Endothelial cell of umbilical vein (primary cell): ENCODE measurements around the gene EEIG1. TPM values are rescaled to one million over a fixed set of nuclear protein-coding genes. Genes with fewer than 3 reads are reported as not detected.

Experiments
- BruUV-seq: library from RNA; stranded (reverse); fragments of 400-500 nt; replicated peaks from 2 replicates; lab custom pipeline; 2021; lab: Mats Ljungman, UMichigan
- CTCF ChIA-PET: fragments of 300-600, 350-600 bp; sonication (Branson Sonifier 250); formaldehyde crosslinking; loops from one replicate; lab custom pipeline; 2021; ENCODE audit warnings: antibody characterized with exemption, inconsistent platforms; lab: Charles Lee
- POLR2A ChIA-PET: fragments of 300-600, 350-600 bp; sonication (Branson Sonifier 250); formaldehyde crosslinking; loops from one replicate; lab custom pipeline; 2021; ENCODE audit warnings: antibody characterized with exemption, inconsistent platforms; lab: Charles Lee
- DNase-seq: peaks from one replicate; pipeline ENCODE4 v3.0.0-alpha.2; 2011; ENCODE audit warnings: low read depth, low spot score
- FAIRE-seq: peaks from 2 replicates; lab custom pipeline; 2011; peaks lifted over from hg19 to GRCh38; lab: Jason Lieb, UNC
- H2AFZ ChIP-seq: 2 replicates; pipeline ENCODE4 v1.6.0; 2012; ENCODE audit warnings: low read depth, low read length, control low read depth, inconsistent platforms
- H3K27ac ChIP-seq: 2 replicates; pipeline ENCODE4 v1.5.1; 2011; ENCODE audit warnings: low read depth, mild to moderate bottlenecking, control low read depth, low read length, moderate library complexity; ENCODE audit not compliant: insufficient read depth
- H3K27me3 ChIP-seq, 2 experiments: 2 replicates each; pipeline versions ENCODE4 v1.6.0 to v1.6.1; 2011; ENCODE audit warnings: low read length in 2 of 2, mixed read lengths in 1 of 2; ENCODE audit not compliant: control insufficient read depth in 2 of 2, insufficient read depth in 2 of 2
- H3K36me3 ChIP-seq, 2 experiments: 2 replicates in 1 of 2; 3 replicates in 1 of 2; pipeline ENCODE4 v1.5.1; 2011; ENCODE audit warnings: low read length in 2 of 2, mild to moderate bottlenecking in 1 of 2, moderate library complexity in 1 of 2; ENCODE audit not compliant: control insufficient read depth in 2 of 2, insufficient read depth in 2 of 2; ENCODE audit errors: extremely low read depth in 1 of 2
- H3K4me1 ChIP-seq: 3 replicates; pipeline ENCODE4 v1.5.1; 2011; ENCODE audit warnings: mild to moderate bottlenecking, low read length; ENCODE audit not compliant: control insufficient read depth, insufficient read depth; ENCODE audit errors: extremely low read depth
- H3K4me2 ChIP-seq: 2 replicates; pipeline ENCODE4 v1.6.1; 2011; ENCODE audit warnings: low read length, control low read depth, mixed read lengths; ENCODE audit not compliant: insufficient read depth
- H3K4me3 ChIP-seq, 3 experiments: fragments of 200-600 bp in 1 of 3; sonication (generic), shearing (Covaris generic) in 1 of 3; replicated peaks in 1 of 3; 2 replicates each; pipeline ENCODE4 v1.5.1; 2011 to 2016; ENCODE audit warnings: control low read depth in 3 of 3, low read length in 3 of 3, mild to moderate bottlenecking in 2 of 3, inconsistent platforms in 1 of 3, low read depth in 1 of 3, moderate library complexity in 1 of 3; ENCODE audit not compliant: insufficient read depth in 1 of 3
- H3K79me2 ChIP-seq: 2 replicates; pipeline ENCODE4 v1.6.0; 2012; ENCODE audit warnings: low read length, inconsistent platforms; ENCODE audit not compliant: control insufficient read depth, insufficient read depth
- H3K9ac ChIP-seq: replicated peaks from 2 replicates; pipeline ENCODE3; 2011; ENCODE audit warnings: low read length, control low read depth; ENCODE audit not compliant: insufficient read depth; ENCODE audit errors: extremely low read depth
- H3K9me1 ChIP-seq: replicated peaks from 3 replicates; pipeline ENCODE4 v1.6.0; 2011; ENCODE audit warnings: mild to moderate bottlenecking, low read length; ENCODE audit not compliant: control insufficient read depth, insufficient read depth; ENCODE audit errors: extremely low read depth
- H3K9me3 ChIP-seq: replicated peaks from 2 replicates; pipeline ENCODE4 v1.5.1; 2012; ENCODE audit warnings: low read length, inconsistent platforms; ENCODE audit not compliant: control insufficient read depth, insufficient read depth
- H4K20me1 ChIP-seq: replicated peaks from 2 replicates; pipeline ENCODE3; 2011; ENCODE audit warnings: mild to moderate bottlenecking, low read length; ENCODE audit not compliant: control insufficient read depth, insufficient read depth; ENCODE audit errors: extremely low read depth
- CTCF ChIP-seq, 2 donors: IDR thresholded peaks; 1 replicate in 1 of 2; 2 replicates in 1 of 2; pipeline ENCODE4 v1.5.1; 2011; ENCODE audit warnings: low read length in 2 of 2, mild to moderate bottlenecking in 2 of 2, moderate library complexity in 2 of 2, control low read depth in 1 of 2, inconsistent platforms in 1 of 2, low read depth in 1 of 2; ENCODE audit not compliant: insufficient read depth in 1 of 2; ENCODE audit errors: extremely low read depth in 1 of 2
- EZH2 ChIP-seq: IDR thresholded peaks from 2 replicates; pipeline ENCODE4 v1.6.1; 2012; ENCODE audit warnings: borderline replicate concordance, low read depth, mild to moderate bottlenecking, moderate library complexity, low read length, inconsistent platforms; ENCODE audit not compliant: severe bottlenecking
- FOS ChIP-seq: IDR thresholded peaks from 2 replicates; pipeline ENCODE4 v1.6.1; 2011; ENCODE audit warnings: mild to moderate bottlenecking, low read length, moderate library complexity, borderline replicate concordance; ENCODE audit not compliant: insufficient read depth
- GATA2 ChIP-seq: IDR thresholded peaks from 2 replicates; pipeline ENCODE4 v1.7.0; 2011; ENCODE audit warnings: low read depth, mild to moderate bottlenecking, moderate library complexity, mixed read lengths, low read length; ENCODE audit not compliant: insufficient read length, insufficient read depth
- JUN ChIP-seq: IDR thresholded peaks from 2 replicates; pipeline ENCODE4 v1.6.1; 2011; ENCODE audit warnings: borderline replicate concordance, low read depth; ENCODE audit not compliant: insufficient read length, insufficient read depth
- MAX ChIP-seq: IDR thresholded peaks from 2 replicates; pipeline ENCODE4 v1.6.1; 2011; ENCODE audit not compliant: insufficient read depth, insufficient read length
- MYC ChIP-seq: IDR thresholded peaks from one replicate; pipeline ENCODE4 v1.6.1; 2011; ENCODE audit warnings: mild to moderate bottlenecking, low read depth, low read length
- POLR2A ChIP-seq: IDR thresholded peaks from 2 replicates; pipeline ENCODE4 v1.6.1; 2012; ENCODE audit warnings: low read depth, mild to moderate bottlenecking, control low read depth, low read length
- POLR2AphosphoS5 ChIP-seq: IDR thresholded peaks from 2 replicates; pipeline ENCODE4 v1.6.1; 2012; ENCODE audit warnings: low read depth, mild to moderate bottlenecking, control low read depth, low read length, moderate library complexity; ENCODE audit not compliant: insufficient read depth
- dilution Hi-C: fragments of 300-500 bp; cut with MboI; formaldehyde crosslinking; loops from one replicate; pipeline ENCODE4 v1.15.0; 2019; ENCODE audit warnings: low sequenced_read_pairs; ENCODE audit not compliant: extremely low pct_ligation_motif_present
- intact Hi-C: fragments of 100-400 bp; cut with micrococcal nuclease; formaldehyde crosslinking; loops from one replicate; pipeline ENCODE4 v1.10.0; 2022
- polyA plus RNA-seq, 4 experiments: library from polyadenylated mRNA; depleted of rRNA in 3 of 4; stranded (reverse) in 3 of 4; unstranded in 1 of 4; fragments of >200 nt; gene quantifications; 2 replicates each; pipeline versions ENCODE4 v1.2.1 to v1.2.3, GENCODE V29; 2011 to 2012; ENCODE audit warnings: missing spikeins in 1 of 4
- total RNA-seq: library from RNA; stranded (reverse); gene quantifications from 2 replicates; pipeline ENCODE4 v1.2.3, GENCODE V29; 2021

Gene EEIG1
- total and polyA plus RNA-seq, 2 donors (not counting 3 experiments of a cell fraction or from before 2014, with no cell fraction given): 8.4 to 19.0 TPM

GRCh38 chr9:127968700-127969383 lies 11.9 kb downstream of the EEIG1 start:
- no peaks in the 10 kb centered on the region for H4K20me1 ChIP-seq
- DNase-seq (no peak), FAIRE-seq (no peak)
- TF ChIP-seq POLR2AphosphoS5 (no peak), GATA2 (no peak), FOS (no peak), JUN (no peak), MAX (no peak), MYC (no peak), CTCF (IDR thresholded peaks at IDR 0.05; ENCODE audit: extremely low read depth in 1 of 2, insufficient read depth in 1 of 2, low read depth in 1 of 2, low read length in 2 of 2) (no peak), EZH2 (no peak), POLR2A (no peak)
- no peaks in the 10 kb centered on the region for H3K27me3 ChIP-seq
- POLR2A ChIA-PET: no interaction called here
- no peaks in the 10 kb centered on the region for H3K9me3 ChIP-seq
- H3K36me3 ChIP-seq: no peaks in the 10 kb centered on the region
- H3K9me1 ChIP-seq: no peaks in the 10 kb centered on the region
- intact Hi-C loops (no loop called here), dilution Hi-C loops (no loop called here)
- no peak overlapping the region for H3K9ac ChIP-seq
- BruUV-seq: no TSS peak
- no peak overlapping the region for H2AFZ ChIP-seq
- no peak overlapping the region for H3K27ac ChIP-seq
- no peak overlapping the region for H3K4me2 ChIP-seq
- no peak overlapping the region for H3K4me3 ChIP-seq
- CTCF ChIA-PET: no interaction called here
- H3K4me1 ChIP-seq: peaks cover 12% of the 10 kb centered on the region
- H3K79me2 ChIP-seq: peaks cover 4% of the 10 kb centered on the region
